Testis (tissue), 3 donors: ENCODE results near the gene REG3G. TPM values are rescaled to one million over a fixed set of nuclear protein-coding genes. Genes with fewer than 3 reads are reported as not detected.

ENCODE experiments used
- DNase-seq: peaks from one replicate; pipeline ENCODE4 v3.0.0-alpha.2; 2019
- H3K27ac ChIP-seq, 2 donors: fragments of 200-600 bp; sonication (generic); one replicate each; pipeline ENCODE4 v1.5.1; 2019
- H3K27me3 ChIP-seq: fragments of 200-600 bp; sonication (generic); one replicate; pipeline ENCODE4 v1.5.1; 2019
- H3K36me3 ChIP-seq: fragments of 200-600 bp; sonication (generic); one replicate; pipeline ENCODE4 v1.5.1; 2017; ENCODE audit warnings: low read depth; ENCODE audit errors: missing control alignments
- H3K4me1 ChIP-seq: fragments of 200-600 bp; sonication (generic); one replicate; pipeline ENCODE4 v1.5.1; 2019
- H3K4me3 ChIP-seq, 2 donors: fragments of 200-600 bp; sonication (generic); one replicate each; pipeline ENCODE4 v1.5.1; 2017 to 2019
- H3K9me3 ChIP-seq: fragments of 200-600 bp; sonication (generic); one replicate; pipeline ENCODE4 v1.5.1; 2017
- POLR2A ChIP-seq: fragments of 450-650 bp; IDR thresholded peaks from one replicate; pipeline ENCODE4 v1.6.1; 2017; ENCODE audit warnings: antibody characterized with exemption, mild to moderate bottlenecking, moderate library complexity
- WGBS, 2 donors: methylation state at CpG; one replicate each; pipeline ENCODE4 v1.1.5; 2018; 5-methylcytosine and 5-hydroxymethylcytosine counted together
- intact Hi-C: fragments of 100-400 bp; cut with DNase I; formaldehyde crosslinking; loops from one replicate; pipeline ENCODE4 v1.15.1; 2023; ENCODE audit warnings: low total_unique reads
- polyA plus RNA-seq: library from polyadenylated mRNA; stranded (reverse); fragments of 350-450 nt; fragmentation: Illumina TruSeq; extraction: RNeasy Lipid Tissue Mini Kit (QIAGEN cat#74804); gene quantifications from one replicate; pipeline ENCODE4 v1.2.3, GENCODE V29; 2014; ENCODE audit warnings: low read depth, low replicate concordance; ENCODE audit not compliant: insufficient read depth
- total RNA-seq, 2 donors: library from RNA; depleted of rRNA; stranded (reverse); fragments of >200 nt; gene quantifications; one replicate each; pipeline ENCODE4 v1.2.3, GENCODE V29; 2016
- TF ChIP-seq, protein P1 (sequence below), 3 experiments: fragments of 450-650 bp in 2 of 3; fragments of 200-600 bp in 1 of 3; sonication (generic) in 1 of 3; IDR thresholded peaks; one replicate each; pipeline ENCODE4 v1.5.1; 2016 to 2019; ENCODE audit warnings: antibody characterized with exemption in 3 of 3, mild to moderate bottlenecking in 2 of 3, moderate library complexity in 1 of 3

REG3G gene
- total and polyA plus RNA-seq, 3 donors from 2014 or later: 22.3 to 69.7 (median 60.7) TPM

GRCh38 chr2:79071078-79071477 is 45.6 kb downstream of the REG3G start:
- TF ChIP-seq POLR2A: no peak
- TF ChIP-seq, protein P1, sequence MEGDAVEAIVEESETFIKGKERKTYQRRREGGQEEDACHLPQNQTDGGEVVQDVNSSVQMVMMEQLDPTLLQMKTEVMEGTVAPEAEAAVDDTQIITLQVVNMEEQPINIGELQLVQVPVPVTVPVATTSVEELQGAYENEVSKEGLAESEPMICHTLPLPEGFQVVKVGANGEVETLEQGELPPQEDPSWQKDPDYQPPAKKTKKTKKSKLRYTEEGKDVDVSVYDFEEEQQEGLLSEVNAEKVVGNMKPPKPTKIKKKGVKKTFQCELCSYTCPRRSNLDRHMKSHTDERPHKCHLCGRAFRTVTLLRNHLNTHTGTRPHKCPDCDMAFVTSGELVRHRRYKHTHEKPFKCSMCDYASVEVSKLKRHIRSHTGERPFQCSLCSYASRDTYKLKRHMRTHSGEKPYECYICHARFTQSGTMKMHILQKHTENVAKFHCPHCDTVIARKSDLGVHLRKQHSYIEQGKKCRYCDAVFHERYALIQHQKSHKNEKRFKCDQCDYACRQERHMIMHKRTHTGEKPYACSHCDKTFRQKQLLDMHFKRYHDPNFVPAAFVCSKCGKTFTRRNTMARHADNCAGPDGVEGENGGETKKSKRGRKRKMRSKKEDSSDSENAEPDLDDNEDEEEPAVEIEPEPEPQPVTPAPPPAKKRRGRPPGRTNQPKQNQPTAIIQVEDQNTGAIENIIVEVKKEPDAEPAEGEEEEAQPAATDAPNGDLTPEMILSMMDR (IDR thresholded peaks at IDR 0.05): no peak
- Histone ChIP-seq H3K27me3 (no peaks in the 10 kb centered on the region), H3K4me1 (no peaks in the 10 kb centered on the region), H3K4me3 (no peak overlapping the region), H3K27ac (no peak overlapping the region), H3K9me3 (no peaks in the 10 kb centered on the region), H3K36me3 (no peaks in the 10 kb centered on the region)
- WGBS, 2 donors: 87 to 88% methylated on average over 2 of the region's 2 CpGs
- DNase-seq: no peak
- intact Hi-C loops: no loop called here

Other genes with a start within 250 kb of the REG3G start
- not detected for gene REG1B, start 62.3 kb downstream of the REG3G start, total RNA-seq
- gene REG1B, start 62.3 kb downstream of the REG3G start, polyA plus RNA-seq: not detected
- under 1 TPM in 1 of 2 donors, not detected in 1; 0.87 TPM for gene REG1A, start 94.8 kb downstream of the REG3G start, total RNA-seq
- gene REG1A, start 94.8 kb downstream of the REG3G start, polyA plus RNA-seq: 0.74 TPM
- gene REG3A, start 134.1 kb downstream of the REG3G start, total RNA-seq: not detected
- not detected for gene REG3A, start 134.1 kb downstream of the REG3G start, polyA plus RNA-seq